ENCODE measurements around the gene NRXN3.

- TF ChIP-seq CTCF (IDR thresholded peaks at IDR 0.05; ENCODE audit: low read length): no peak
- no peak for TF ChIP-seq EZH2 (IDR thresholded peaks at IDR 0.05; ENCODE audit: borderline replicate concordance, low read length)
Measured at GRCh38 chr14:79686196-79686595, 1516.0 kb downstream of the NRXN3 start.

Data from OCI-LY1 (cell line).